ENCODE results near the gene LCMT1.

The LCMT1 gene

DNA sequence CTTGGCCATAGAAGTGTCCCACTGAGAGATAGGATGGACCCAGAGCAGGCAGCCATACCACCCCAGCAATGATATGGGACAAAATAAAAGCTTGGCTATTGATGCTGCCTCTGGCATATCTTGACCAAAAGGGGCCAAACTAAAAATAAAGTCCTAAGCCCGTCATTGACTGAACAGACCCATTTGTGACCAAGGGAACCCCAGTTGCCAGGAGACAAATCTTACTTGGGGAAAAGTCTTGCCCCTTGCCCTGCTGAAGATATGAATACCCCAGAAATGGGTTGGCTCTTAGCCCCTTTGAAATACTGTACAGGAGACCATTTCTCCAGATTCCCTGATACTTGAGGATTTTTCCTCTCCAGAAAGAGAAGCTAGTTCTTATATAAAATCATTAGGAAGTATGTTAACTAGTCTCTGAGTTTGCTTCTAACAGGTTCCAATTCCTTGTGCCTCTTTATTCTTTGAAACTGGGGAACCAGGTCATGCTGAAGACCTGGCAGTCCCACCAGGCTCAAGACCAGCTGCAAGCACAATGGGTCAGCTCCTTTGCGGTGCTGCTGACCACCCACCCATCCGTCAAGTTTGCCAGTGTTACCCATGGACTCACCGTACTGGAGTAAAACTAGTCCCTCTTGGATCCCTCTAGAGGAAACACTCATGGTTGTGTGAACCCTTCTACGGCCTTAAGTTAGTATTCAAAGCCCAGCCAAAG, 31.0 kb upstream of the LCMT1 start:
- Histone ChIP-seq H3K36me3 (ENCODE audit: control insufficient read depth, insufficient read depth, low read length) (no peaks in the 10 kb centered on the region), H3K27me3 (replicated peaks; ENCODE audit: control insufficient read depth, insufficient read depth, low read length) (no peaks in the 10 kb centered on the region), H3K4me3 (replicated peaks; ENCODE audit: low read depth, low read length) (no peak overlapping the region)
- TF ChIP-seq, protein P1, sequence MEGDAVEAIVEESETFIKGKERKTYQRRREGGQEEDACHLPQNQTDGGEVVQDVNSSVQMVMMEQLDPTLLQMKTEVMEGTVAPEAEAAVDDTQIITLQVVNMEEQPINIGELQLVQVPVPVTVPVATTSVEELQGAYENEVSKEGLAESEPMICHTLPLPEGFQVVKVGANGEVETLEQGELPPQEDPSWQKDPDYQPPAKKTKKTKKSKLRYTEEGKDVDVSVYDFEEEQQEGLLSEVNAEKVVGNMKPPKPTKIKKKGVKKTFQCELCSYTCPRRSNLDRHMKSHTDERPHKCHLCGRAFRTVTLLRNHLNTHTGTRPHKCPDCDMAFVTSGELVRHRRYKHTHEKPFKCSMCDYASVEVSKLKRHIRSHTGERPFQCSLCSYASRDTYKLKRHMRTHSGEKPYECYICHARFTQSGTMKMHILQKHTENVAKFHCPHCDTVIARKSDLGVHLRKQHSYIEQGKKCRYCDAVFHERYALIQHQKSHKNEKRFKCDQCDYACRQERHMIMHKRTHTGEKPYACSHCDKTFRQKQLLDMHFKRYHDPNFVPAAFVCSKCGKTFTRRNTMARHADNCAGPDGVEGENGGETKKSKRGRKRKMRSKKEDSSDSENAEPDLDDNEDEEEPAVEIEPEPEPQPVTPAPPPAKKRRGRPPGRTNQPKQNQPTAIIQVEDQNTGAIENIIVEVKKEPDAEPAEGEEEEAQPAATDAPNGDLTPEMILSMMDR (IDR thresholded peaks at IDR 0.05; ENCODE audit: insufficient read depth, low read length, poor library complexity, severe bottlenecking): no peak
- no peak for DNase-seq (ENCODE audit: extremely low read depth, insufficient read length)

DNA sequence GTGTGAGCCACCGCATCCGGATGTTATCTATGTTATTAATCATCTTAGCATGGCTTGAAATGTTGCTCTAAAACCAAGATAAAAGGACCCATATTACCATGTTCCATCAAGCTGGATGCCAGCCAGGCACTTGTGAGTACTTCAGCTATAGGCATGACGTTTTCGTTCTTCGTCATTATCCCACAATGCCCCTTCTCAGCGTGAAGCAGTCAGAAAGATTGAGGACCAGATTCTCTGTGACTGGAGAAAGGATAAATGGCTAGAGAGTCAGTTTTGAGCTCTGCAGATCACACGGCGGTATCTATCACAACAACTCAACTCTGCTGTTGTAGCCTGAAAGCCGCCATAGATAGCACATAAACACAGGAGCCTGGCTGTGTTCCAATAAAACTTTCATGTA, 29.8 kb upstream of the LCMT1 start:
- TF ChIP-seq, protein P1 (IDR thresholded peaks at IDR 0.05; ENCODE audit: insufficient read depth, low read length, poor library complexity, severe bottlenecking): no peak
- no peak for DNase-seq (ENCODE audit: extremely low read depth, insufficient read length)
- no peak overlapping the region for H3K4me3 ChIP-seq (replicated peaks; ENCODE audit: low read depth, low read length)
- H3K36me3 ChIP-seq (ENCODE audit: control insufficient read depth, insufficient read depth, low read length): no peaks in the 10 kb centered on the region
- no peaks in the 10 kb centered on the region for H3K27me3 ChIP-seq (replicated peaks; ENCODE audit: control insufficient read depth, insufficient read depth, low read length)

DNA sequence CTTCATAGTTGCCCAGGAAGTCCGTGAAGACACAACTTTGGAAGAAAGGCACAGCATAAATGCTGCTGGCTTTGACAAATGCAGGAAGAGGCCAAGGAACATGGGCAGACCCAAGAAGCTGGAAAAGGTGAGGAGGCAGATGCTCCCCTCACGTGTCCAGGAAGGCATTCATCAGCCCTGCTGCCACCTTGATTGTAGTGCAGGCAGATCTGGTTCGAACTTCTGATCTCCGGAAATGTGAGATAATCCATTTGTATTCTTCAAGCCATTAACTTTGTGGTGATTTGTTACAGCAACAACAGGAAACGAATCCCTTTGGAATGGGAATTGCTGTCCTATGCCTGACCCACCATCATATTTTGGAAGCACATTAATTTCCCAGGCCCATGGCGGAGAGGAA, 28.5 kb upstream of the LCMT1 start:
- no peaks in the 10 kb centered on the region for H3K36me3 ChIP-seq (ENCODE audit: control insufficient read depth, insufficient read depth, low read length)
- no peaks in the 10 kb centered on the region for H3K27me3 ChIP-seq (replicated peaks; ENCODE audit: control insufficient read depth, insufficient read depth, low read length)
- no peak for DNase-seq (ENCODE audit: extremely low read depth, insufficient read length)
- TF ChIP-seq, protein P1 (IDR thresholded peaks at IDR 0.05; ENCODE audit: insufficient read depth, low read length, poor library complexity, severe bottlenecking): no peak
- no peak overlapping the region for H3K4me3 ChIP-seq (replicated peaks; ENCODE audit: low read depth, low read length)

DNA sequence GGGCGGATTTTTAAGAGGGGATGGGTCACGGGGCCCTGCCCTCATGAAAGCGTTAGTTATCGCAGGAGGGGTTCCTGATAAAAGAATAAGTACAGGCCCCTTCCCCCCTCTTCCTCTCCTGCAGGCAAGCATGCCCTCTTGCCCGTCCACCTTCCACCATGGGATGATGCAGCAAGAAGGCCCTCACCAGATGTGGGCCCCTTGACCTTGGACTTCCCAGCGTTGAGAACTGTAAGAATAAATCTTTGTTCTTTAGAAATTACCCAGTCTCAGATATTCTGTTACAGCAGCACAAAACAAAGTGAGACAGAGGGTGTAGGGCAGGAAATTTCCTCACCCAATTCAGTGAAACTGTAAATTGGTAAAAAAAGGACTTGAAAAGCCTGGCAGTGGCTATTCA, 27.8 kb upstream of the LCMT1 start:
- H3K27me3 ChIP-seq (replicated peaks; ENCODE audit: control insufficient read depth, insufficient read depth, low read length): no peaks in the 10 kb centered on the region
- TF ChIP-seq, protein P1 (IDR thresholded peaks at IDR 0.05; ENCODE audit: insufficient read depth, low read length, poor library complexity, severe bottlenecking): no peak
- H3K4me3 ChIP-seq (replicated peaks; ENCODE audit: low read depth, low read length): no peak overlapping the region
- no peak for DNase-seq (ENCODE audit: extremely low read depth, insufficient read length)
- no peaks in the 10 kb centered on the region for H3K36me3 ChIP-seq (ENCODE audit: control insufficient read depth, insufficient read depth, low read length)

DNA sequence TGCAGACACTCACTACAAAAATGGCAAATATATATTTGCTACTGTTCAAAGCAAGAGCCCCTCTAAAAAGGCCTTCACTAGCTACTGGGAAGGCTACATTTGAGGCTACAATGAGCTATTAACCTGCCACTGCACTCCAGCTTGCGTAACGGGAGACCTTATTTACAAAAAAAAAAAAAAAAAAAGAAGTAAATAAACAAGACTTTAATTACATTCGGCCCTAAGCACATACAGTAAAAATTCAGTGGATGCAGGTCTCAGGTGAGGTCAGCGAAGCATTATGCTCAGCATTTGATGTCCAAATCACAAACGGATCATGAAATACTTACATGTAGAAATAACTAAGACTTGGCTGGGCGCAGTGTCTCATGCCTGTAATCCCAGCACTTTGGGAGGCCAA, 26.7 kb upstream of the LCMT1 start:
- DNase-seq (ENCODE audit: extremely low read depth, insufficient read length): no peak
- TF ChIP-seq, protein P1 (IDR thresholded peaks at IDR 0.05; ENCODE audit: insufficient read depth, low read length, poor library complexity, severe bottlenecking): no peak

DNA sequence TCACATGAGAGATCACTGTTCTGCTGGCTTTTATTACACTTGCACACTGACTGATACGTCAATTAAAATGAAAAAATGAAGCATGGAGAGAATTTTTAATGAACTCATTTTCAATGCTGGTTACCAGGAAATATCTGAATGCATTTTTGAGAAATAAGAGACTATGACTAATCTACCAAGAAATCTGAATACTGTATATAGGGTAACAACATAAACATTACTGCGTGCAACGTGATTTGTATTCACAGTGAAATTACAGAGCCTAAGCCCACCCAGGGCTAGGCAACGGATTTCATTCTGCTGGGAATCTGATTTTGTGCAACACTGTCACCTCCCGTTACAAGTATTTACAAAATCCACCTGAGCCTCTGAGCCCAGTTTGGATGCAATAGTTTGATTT, 23.8 kb upstream of the LCMT1 start:
- Histone ChIP-seq H3K4me3 (replicated peaks; ENCODE audit: low read depth, low read length) (no peak overlapping the region), H3K27me3 (replicated peaks; ENCODE audit: control insufficient read depth, insufficient read depth, low read length) (no peaks in the 10 kb centered on the region), H3K36me3 (ENCODE audit: control insufficient read depth, insufficient read depth, low read length) (no peaks in the 10 kb centered on the region)
- TF ChIP-seq, protein P1 (IDR thresholded peaks at IDR 0.05; ENCODE audit: insufficient read depth, low read length, poor library complexity, severe bottlenecking): no peak
- no peak for DNase-seq (ENCODE audit: extremely low read depth, insufficient read length)

More for the DNA sequence above, 26.7 kb upstream of the LCMT1 start:
- H3K27me3 ChIP-seq (replicated peaks; ENCODE audit: control insufficient read depth, insufficient read depth, low read length): no peaks in the 10 kb centered on the region
- H3K4me3 ChIP-seq (replicated peaks; ENCODE audit: low read depth, low read length): no peak overlapping the region
- H3K36me3 ChIP-seq (ENCODE audit: control insufficient read depth, insufficient read depth, low read length): no peaks in the 10 kb centered on the region
